GM19351 (cell line): ENCODE data around the gene PKDREJ.

ENCODE experiments used
- ATAC-seq: cut with Tn5 transposase; IDR thresholded peaks from one replicate; pipeline ENCODE4 v1.9.1; 2021; ENCODE audit warnings: mild to moderate bottlenecking, moderate library complexity; ENCODE audit not compliant: unreplicated experiment

The PKDREJ gene

GRCh38 chr22:46289244-46289891, 26.2 kb upstream of the PKDREJ start:
- ATAC-seq: no peak

DNA sequence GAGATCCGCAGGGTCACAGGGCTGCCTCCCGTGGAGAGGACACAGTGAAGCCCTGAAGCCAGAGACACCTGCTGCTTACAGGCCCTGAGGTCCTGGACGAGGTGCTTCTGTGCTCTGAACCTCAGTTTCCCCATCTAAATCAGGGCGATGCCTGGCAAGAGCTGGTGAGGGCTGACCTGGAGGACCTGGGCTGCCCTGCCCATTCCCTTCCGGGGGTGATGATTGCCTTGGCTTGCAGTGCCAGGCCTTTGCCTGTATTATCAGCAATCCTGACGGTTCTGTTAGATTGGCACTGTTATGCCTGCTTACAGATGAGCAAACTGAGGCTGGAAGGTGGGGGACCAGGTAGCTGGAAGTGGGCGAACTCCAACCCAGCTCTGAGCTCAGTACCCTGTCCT, 25.7 kb upstream of the PKDREJ start:
- no peak for ATAC-seq

DNA sequence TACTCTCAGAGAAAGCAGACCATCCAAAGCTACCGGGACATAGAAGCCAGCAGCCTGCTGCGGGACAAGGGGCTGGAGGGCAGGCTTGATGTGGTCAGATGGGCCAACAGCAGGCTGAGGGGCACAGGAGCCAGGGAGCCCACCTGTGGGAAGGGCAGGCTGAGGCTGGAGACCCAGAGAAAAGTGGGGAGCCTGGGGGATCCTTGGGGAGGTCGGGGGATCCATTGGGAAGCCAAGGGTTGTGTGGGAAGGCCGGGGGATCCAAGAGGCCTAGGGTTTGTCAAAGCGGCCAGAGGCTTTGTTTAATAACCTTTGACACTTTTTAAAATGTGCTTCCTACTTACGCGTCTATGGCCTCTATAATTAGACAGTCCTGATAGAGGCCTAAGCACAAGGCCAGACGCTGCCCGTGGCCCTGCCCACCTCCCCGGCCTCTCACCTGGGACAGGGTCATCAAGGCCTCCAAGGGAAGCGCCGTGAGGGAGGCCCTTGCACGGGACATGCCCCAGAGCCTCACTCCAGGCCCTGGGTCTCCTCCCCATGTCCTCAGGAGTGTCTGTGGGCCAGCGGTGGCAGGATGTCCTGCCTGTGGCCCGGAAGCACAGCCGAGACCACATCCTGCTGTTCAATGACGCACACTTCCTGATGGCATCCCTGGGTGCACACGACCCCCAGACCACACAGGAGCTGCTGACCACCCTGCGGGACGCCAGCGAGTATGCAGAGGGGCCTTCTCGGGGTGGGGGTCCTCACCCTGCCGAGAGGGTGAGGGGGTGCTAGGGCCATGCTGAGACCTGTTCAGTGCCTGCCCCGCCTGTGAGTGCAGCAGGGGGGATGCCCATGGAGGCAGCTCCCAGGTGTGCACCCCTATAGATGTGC, 25.0 kb upstream of the PKDREJ start:
- ATAC-seq: peak; percentile 90

GRCh38 chr22:46286941-46287872, 24.1 kb upstream of the PKDREJ start:
- ATAC-seq: no peak

DNA sequence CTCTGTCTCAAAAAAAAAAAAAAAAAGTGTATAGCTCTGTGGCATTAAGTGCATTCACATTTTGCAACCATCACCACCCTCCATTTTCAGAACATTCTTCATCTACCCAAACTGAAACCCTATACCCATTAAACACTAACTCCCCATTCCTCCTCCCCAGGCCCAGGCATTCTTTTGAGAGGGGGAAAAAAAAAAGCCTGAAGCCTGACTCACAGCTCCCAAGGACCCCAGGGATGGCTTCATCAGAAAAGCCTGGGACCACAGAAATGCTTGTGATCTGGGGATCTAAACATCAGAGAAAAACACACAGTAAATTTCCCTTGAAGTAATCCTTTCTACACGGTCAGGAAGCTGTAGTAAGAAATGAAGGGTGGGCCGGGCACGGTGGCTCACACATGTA, 22.9 kb upstream of the PKDREJ start:
- no peak for ATAC-seq

- ATAC-seq: no peak
Measured at GRCh38 chr22:46281866-46282678, 18.9 kb upstream of the PKDREJ start.

DNA sequence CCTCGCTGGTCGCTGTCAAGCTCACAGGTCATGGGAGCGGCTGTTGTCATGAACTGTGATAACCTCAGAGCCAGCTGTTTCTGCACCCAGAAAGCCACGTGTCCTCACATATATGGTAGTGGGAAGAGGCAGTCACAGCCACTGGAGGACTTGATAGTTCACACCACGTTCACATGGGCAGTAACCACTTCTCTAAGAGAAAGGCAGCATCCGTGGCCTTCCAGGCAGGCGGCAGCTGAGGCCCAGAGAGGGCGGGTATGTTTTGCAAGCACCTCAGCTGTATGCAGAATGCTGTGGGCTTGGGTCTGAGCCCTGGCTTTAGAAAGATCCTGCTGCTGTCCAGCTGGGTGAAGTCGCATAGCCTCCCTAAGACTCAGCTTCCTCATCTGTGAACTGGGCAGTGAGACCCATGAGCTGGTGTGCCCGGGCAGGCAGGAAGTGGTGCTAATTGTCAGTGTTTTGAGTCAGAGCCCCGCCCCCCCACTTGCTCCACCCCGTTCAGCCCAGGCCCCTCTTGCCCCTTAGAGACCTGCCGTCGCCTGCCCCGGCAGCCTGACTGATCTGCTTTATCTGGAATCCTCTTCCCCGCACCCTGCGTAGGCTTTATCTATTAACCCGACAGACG, 18.0 kb upstream of the PKDREJ start:
- ATAC-seq: peak; percentile 45

DNA sequence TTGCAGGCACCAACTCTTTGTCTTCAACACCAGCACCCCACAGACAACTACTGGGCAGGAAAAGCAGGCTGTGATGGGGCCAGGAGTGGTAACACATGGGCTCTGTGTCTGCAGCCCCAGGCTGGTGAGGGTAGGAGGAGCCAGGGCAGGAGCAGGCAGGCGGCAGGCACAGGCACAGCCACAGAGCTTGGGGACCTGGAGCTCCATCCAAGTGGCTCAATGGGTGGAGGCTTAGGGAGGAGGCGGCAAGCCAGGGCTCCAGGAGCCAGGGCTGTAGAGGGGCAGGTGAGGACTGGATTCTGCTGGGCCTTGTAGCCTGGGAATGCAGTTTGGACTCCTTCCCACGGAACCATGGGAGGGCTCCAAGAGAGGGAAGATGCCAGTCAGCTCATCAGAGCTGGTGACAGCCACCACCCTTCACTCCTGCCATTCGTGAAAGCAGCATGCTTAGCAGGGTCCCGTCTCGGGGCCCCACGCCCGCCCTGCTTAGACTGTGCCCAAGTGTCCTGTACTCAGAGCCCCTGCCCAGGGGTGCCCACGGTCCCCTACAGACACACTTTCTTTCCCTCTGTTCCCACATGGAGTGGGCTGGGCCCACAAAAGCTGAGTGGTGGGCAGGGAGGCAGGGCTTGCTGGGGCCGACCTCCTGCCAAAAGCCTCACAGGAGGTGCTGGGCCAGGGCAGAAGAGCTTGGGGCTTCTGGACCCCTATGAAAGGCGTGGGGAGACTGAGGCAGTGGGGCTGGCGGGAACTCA, 17.1 kb upstream of the PKDREJ start:
- ATAC-seq: no peak

DNA sequence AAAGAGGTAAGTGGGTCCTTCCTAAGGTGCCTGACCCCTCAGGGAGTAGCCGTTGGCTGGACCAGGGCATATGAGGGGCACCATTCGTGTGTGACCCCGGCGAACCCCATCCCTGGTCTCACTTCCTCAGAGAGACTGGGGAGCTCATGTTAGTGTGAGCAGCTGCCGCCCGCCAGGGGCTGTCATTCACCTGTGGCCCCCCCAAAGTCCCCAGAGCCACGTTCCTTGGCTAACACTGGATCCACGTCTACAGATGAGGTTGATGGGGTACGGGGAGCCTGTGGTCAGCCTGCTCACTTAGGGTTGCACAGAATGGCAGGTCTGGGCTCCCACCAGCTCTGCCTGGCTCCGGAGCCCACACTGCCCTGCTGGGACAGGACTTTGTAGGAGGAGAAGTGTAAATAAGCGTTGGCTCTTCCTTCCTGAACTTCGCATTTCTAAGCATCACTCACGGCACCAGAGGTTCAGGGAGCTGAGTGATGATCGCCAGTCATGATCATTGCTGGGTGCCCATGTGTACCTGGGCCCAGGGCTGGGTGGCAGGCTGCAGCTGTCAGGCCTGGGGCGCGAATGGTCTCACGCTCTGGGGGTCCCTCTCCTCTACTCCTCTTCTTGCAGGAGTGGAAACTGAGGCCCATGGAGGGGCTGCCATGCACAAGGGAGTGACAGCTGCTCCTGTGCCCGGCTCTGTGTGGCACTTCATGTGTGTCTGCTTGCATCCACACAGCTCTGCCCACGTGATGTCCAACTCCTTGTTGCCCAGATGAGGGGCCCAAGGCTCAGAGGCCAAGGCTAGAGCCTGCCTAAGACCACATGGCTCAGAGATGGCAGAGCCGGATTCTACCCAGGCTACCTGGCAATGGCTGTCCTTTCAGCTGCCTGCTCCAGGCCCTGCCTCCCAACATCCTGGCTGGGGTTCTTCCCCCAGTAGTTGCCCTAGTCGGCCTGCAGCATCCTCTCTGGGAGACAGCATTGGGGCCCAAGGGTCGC, 15.8 kb upstream of the PKDREJ start:
- no peak for ATAC-seq

DNA sequence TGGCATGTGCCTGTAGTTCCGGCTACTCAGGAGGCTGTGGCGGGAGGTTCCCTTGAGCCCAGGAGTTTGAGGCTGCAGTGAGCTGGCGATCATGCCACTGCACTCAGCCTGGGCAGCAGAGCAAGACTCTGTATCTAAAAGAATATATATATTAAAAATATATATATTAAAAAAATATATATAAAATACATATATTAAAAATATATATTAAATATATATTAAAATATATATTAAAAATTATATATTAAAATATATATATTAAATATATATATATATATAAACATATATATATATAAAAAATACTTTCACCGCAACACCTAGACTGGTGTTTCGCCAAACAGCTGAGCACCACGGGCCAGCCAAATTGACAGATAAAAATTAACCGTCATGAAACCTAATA, 13.4 kb upstream of the PKDREJ start:
- ATAC-seq: no peak

DNA sequence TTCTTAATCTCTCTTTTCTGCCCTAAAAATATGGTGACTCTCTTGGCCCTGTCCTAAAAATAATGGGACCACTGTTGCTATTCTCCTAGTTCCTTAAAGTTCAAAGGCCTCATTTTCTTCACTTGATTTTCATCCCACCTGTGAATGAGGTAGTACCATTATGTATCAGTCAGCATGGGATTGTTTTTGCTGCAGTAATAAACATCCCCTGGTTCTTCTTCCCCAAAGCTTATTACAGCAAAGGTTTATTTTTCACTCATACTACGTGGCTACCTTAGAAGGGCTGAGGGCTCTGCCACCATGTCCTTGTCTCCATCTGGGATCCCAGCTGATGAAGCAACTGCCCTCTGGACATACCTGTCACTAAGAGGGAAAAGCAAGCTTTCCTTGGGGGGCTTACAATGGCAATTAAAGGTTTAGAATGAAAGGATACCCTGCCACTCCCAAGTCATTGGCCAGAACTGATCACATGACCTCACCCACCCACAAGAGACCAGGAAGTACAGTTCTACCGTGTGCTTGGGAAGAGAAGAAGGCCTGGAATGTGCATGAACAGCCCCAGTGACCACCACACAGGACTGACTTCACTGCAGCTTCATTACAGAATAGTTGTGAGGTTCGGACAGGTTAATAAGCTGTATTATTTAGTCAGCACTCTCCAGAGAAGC, 12.4 kb upstream of the PKDREJ start:
- ATAC-seq: no peak

DNA sequence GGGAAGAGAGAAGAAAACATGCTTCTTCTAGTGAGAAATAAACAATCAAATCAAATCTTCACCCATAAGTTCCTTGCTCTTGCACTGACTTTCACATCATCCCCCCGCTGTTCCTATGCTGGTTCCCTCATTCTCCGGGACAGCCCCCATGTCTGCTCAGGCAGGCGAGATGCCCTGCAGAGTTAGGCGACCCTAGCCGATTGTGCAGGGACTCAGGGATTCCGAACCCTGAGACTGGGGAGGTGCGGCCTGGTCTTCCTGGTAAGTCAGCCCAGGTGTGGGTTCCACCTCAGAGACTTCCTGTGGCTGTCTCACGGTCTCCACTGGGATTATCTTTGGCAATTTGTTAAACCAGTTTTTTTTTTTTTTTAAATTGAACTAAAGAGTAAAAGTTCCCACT, 11.2 kb upstream of the PKDREJ start:
- ATAC-seq: no peak

DNA sequence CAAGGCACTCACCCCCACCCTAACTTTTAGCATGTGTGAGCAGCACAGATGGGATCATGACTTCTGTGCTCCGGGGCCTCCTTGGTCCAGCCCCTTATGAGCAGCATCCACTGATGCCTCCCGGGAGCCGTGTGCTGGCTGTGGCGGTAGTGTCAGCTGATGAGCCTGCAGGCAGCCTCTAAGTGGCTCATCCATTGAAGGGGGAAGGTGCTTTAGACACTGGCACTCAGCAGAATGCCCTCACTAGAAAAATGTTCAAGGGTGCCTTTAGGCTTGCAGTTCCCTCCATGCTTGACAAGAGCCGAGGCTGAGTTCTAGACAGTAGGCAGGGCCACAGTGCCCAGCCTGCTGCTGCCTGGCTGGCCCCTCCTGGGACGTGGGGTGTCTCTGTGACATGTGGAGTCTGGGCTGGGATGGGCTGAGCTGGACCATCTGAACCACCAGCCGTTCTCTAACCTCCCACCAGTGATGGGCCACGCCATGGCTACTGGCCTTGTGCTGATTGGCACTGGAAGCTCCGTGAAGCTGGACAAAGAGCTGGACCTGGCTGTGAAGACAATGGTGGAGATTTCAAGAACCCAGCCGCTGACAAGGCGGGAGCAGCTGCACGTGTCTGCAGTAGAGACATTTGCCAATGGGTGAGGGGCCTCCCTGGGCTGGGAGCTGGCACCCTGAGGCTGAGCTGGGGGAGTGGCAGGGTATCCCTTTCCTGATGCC, 10.4 kb upstream of the PKDREJ start:
- no peak for ATAC-seq

DNA sequence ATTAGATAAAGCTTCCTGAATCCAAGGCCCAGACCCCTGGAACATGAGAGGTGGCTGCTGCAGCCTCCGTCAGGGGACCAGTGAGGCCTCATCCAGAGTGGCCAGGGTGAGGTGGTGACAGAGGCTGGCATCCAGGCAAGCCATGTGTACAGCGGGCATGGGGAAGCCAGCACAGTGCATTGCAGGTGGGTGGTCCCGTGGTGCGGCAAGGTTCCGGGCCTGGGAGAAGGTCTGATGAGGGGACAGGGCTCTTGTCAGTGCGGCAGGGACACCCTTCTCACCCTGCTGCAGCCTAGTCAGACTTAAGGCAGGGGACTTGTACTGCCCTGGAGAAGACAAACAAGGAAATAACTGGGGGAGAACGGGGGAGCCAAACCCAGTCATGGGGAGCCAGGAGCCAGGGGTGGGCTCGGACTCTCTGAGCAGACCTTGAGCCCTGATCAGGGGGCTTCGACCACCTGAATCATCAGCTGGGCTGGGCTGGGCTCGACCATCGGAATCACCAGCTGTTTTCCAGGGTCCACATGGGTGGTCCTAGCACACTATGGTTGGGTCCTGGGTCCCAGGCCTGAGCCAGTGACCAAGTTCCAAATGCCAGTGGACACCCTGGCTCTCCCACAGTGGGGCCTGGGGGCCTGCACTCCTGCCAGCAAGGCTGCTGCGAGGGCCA, 9.8 kb upstream of the PKDREJ start:
- ATAC-seq: no peak

GRCh38 chr22:46272196-46272595, 9.1 kb upstream of the PKDREJ start:
- ATAC-seq: no peak

GRCh38 chr22:46269564-46269963, 6.4 kb upstream of the PKDREJ start:
- ATAC-seq: no peak
